Measurements from ENCODE around the gene FXYD5. TPM values are rescaled to one million over a fixed set of nuclear protein-coding genes. Genes with fewer than 3 reads are reported as not detected.

The FXYD5 gene
- total and polyA plus RNA-seq, 9 of the 15 experiments (the other 6 are each of a cell fraction or from before 2014, with no cell fraction given) = 104 to 537 (median 174) TPM

GRCh38 chr19:35126624-35126959 lies 27.9 kb upstream of the FXYD5 start:
- peaks cover 2 to 17% of the 10 kb centered on the region in 2 experiments; a peak in 2 of 5 replicates for H3K27me3 ChIP-seq (ENCODE audit: control insufficient read depth in 2 of 2, insufficient read depth in 2 of 2, low read length in 2 of 2)
- no peak for ATAC-seq
- no peaks in the 10 kb centered on the region for H4K20me1 ChIP-seq (replicated peaks; ENCODE audit: control insufficient read depth, insufficient read depth, low read length)
- H2AFZ ChIP-seq (ENCODE audit: low read depth, low read length) = no peak overlapping the region
- no TSS peak for BruUV-seq (replicated peaks)
- 0 out of 4 replicates have a peak overlapping the region, but pooled peaks of 1 of the 2 experiments have one; percentile 28 for H3K9ac ChIP-seq (ENCODE audit: insufficient read depth in 1 of 2, low read depth in 2 of 2, low read length in 2 of 2)
- DNase-seq (ENCODE audit: extremely low read depth in 1 of 4, low spot score in 3 of 4) = no peak
- H3K9me3 ChIP-seq (replicated peaks; ENCODE audit: control insufficient read depth, insufficient read depth, low read depth, low read length) = no peaks in the 10 kb centered on the region
- POLR2A ChIA-PET = interaction anchor here (0.5 to 0.6 kb wide), 4 partner anchors 56 to 799 kb away, joined by 3 read pairs; no protein-coding TSS in a partner anchor
- no peak overlapping the region for H3K27ac ChIP-seq (ENCODE audit: extremely low read depth, low read depth, low read length)
- H3K4me2 ChIP-seq (ENCODE audit: insufficient read depth, low read length) = no peak overlapping the region
- in situ Hi-C loops (cut with MboI) (loop anchor here (5.0 kb wide), 1 partner anchor 59 kb away; no protein-coding TSS in a partner anchor), intact Hi-C loops (cut with micrococcal nuclease) (no loop called here)
- CTCF ChIA-PET (ENCODE audit: low intra/inter-chr PET ratio) = no interaction called here
- H3K79me2 ChIP-seq (ENCODE audit: control insufficient read depth, insufficient read depth, low read length) = no peaks in the 10 kb centered on the region
- FAIRE-seq = no peak
- no peaks in the 10 kb centered on the region for H3K36me3 ChIP-seq (ENCODE audit: control insufficient read depth, insufficient read depth, low read length)
- H3K4me3 ChIP-seq = no peak overlapping the region
- WGBS (ENCODE audit: insufficient coverage, low coverage, missing lambda C conversion rate) = 29% methylated on average over 5 of the region's 20 CpGs
- H3K9me1 ChIP-seq (ENCODE audit: control insufficient read depth, insufficient read depth, low read length) = no peaks in the 10 kb centered on the region
- TF ChIP-seq HBP1 (CRISPR knock-in tag; IDR thresholded peaks at IDR 0.05) = no peak
- TF ChIP-seq ZBTB7A (IDR thresholded peaks at IDR 0.05; ENCODE audit: borderline replicate concordance, control insufficient read depth, low read depth, low read length) = 0 out of 2 replicates have a peak, but pooled peaks have one; percentile 35
- H3K4me1 ChIP-seq (replicated peaks in 1 of 2; ENCODE audit: control insufficient read depth in 2 of 2, insufficient read depth in 2 of 2, low read length in 2 of 2) = peaks cover 8 to 39% of the 10 kb centered on the region in 2 experiments; a peak in 4 of 5 replicates

- Histone ChIP-seq H3K9me1 (ENCODE audit: control insufficient read depth, insufficient read depth, low read length) (no peaks in the 10 kb centered on the region), H3K79me2 (ENCODE audit: control insufficient read depth, insufficient read depth, low read length) (no peaks in the 10 kb centered on the region), H3K27me3 (ENCODE audit: control insufficient read depth in 2 of 2, insufficient read depth in 2 of 2, low read length in 2 of 2) (peaks cover 2 to 29% of the 10 kb centered on the region in 2 experiments; a peak in 3 of 5 replicates), H3K4me2 (ENCODE audit: insufficient read depth, low read length) (no peak overlapping the region), H3K9me3 (replicated peaks; ENCODE audit: control insufficient read depth, insufficient read depth, low read depth, low read length) (no peaks in the 10 kb centered on the region), H3K36me3 (ENCODE audit: control insufficient read depth, insufficient read depth, low read length) (no peaks in the 10 kb centered on the region), H3K4me3 (no peak overlapping the region), H3K9ac (ENCODE audit: insufficient read depth in 1 of 2, low read depth in 2 of 2, low read length in 2 of 2) (peak overlapping the region in 1 of 2 experiments; percentile 26; a peak in 1 of 4 replicates), H3K27ac (ENCODE audit: extremely low read depth, low read depth, low read length) (no peak overlapping the region), H4K20me1 (replicated peaks; ENCODE audit: control insufficient read depth, insufficient read depth, low read length) (no peaks in the 10 kb centered on the region), H3K4me1 (replicated peaks in 1 of 2; ENCODE audit: control insufficient read depth in 2 of 2, insufficient read depth in 2 of 2, low read length in 2 of 2) (peaks cover 8 to 34% of the 10 kb centered on the region in 2 experiments; a peak in 4 of 5 replicates), H2AFZ (ENCODE audit: low read depth, low read length) (no peak overlapping the region)
- ChIA-PET POLR2A (interaction anchor here (1.1 kb wide), 1 partner anchor 61 kb away, joined by 3 read pairs; no protein-coding TSS in a partner anchor), CTCF (ENCODE audit: low intra/inter-chr PET ratio) (no interaction called here)
- BruUV-seq (replicated peaks) = no TSS peak
- intact Hi-C loops (cut with micrococcal nuclease) (no loop called here), in situ Hi-C loops (cut with MboI) (loop anchor here (5.0 kb wide), 1 partner anchor 61 kb away; no protein-coding TSS in a partner anchor)
- FAIRE-seq = no peak
- no peak for ATAC-seq
- TF ChIP-seq, protein P1, sequence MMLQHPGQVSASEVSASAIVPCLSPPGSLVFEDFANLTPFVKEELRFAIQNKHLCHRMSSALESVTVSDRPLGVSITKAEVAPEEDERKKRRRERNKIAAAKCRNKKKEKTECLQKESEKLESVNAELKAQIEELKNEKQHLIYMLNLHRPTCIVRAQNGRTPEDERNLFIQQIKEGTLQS (IDR thresholded peaks at IDR 0.05) = no peak
- TF ChIP-seq, protein P1 (CRISPR knock-in tag; conservative IDR thresholded peaks at IDR 0.05) = no peak
- TF ChIP-seq ZNF511 (CRISPR knock-in tag; IDR thresholded peaks at IDR 0.05) (0 out of 2 replicates have a peak, but pooled peaks have one; percentile 30), BRF2 (IDR thresholded peaks at IDR 0.05; ENCODE audit: borderline replicate concordance, insufficient read depth, insufficient read length) (no peak), SP2 (IDR thresholded peaks at IDR 0.05; ENCODE audit: extremely low read depth, low read depth, low read length, poor library complexity, severe bottlenecking) (no peak), SRSF7 (optimal IDR thresholded peaks at IDR 0.05; ENCODE audit: low read depth, low read length) (no peak)
- DNase-seq (ENCODE audit: extremely low read depth in 1 of 4, low spot score in 3 of 4) = no peak
- 33% methylated on average over 7 of the region's 7 CpGs for WGBS (ENCODE audit: insufficient coverage, low coverage, missing lambda C conversion rate)
Observed at GRCh38 chr19:35127871-35128270, 26.7 kb upstream of the FXYD5 start.
